COLO829 (cell line): Measurements from ENCODE around the gene CBFA2T2.
"Not testable (repeated sequence)": the region's sequence is repeated elsewhere in the genome, so short reads cannot be mapped to it uniquely, and the experiment has no call there.

Experiments
- DNase-seq: peaks from one replicate; pipeline ENCODE4 v3.0.0; 2012; ENCODE audit warnings: low spot score

The CBFA2T2 gene

DNA sequence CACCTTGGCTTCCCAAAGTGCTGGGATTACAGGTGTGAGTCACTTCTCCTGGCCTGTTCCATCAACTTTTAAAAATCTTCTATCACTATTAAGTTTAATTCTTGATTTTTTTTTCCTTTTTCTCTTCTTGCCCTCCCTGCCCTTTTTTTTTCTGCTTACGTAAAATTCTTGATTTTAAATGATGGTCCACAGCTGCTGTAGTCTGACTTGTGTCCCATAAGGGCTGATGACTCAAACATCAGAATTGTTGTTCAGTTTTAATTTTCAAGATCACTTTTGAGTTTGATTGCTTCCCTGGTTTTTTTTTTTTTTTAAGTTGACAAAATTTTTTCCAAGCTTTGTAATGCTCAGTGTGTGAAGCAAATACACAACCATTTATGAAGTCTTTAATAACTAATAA, 61.9 kb downstream of the CBFA2T2 start:
- no peak for DNase-seq

- DNase-seq: no peak
These were observed 62.6 kb downstream of the CBFA2T2 start for GRCh38 chr20:33552519-33552918.

DNA sequence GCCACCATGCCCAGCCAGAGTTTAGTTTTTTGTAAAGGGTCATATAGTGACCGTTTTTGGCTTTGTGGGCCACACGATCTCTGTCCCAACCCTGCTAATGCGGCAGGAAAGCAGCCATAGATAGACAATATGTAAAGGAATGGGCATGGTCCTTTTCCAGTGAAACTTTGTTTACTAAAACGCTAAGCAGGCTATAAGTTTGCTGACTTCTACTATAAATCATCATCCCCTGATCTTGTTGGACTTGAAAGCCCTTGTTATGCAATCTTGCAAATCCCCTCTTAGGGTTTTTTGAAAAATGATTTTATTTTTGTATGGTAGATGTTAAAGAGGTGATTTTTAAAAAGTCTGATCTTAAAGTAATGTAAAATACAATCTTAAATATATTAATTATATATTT, 63.6 kb downstream of the CBFA2T2 start:
- no peak for DNase-seq

DNA sequence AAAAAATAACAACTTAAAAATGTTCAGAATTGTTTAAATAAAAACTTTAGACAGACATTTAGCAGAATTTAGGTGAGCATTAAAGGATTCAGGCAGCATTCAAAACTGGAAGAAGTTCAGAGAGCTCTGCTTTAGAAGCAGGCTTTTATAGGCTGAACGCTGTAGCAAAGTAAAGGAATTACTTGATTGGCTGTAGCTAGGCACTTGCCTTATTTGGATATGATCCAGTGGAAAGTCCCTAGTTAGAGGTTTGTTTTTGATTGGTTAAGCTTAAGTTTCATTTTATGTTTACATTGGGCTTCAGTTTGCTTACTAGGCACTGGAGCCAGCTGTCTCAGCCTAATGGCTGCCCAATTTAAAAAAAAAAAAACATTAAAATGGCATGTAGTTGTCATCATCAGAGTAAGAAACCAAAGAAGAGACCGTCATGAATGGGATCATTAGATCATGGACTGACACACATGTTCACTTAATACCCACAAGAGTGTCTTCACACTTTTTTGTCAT, 65.1 kb downstream of the CBFA2T2 start:
- peak; percentile 90 for DNase-seq

- no peak for DNase-seq
These were observed 65.9 kb downstream of the CBFA2T2 start for GRCh38 chr20:33555755-33556154.

DNA sequence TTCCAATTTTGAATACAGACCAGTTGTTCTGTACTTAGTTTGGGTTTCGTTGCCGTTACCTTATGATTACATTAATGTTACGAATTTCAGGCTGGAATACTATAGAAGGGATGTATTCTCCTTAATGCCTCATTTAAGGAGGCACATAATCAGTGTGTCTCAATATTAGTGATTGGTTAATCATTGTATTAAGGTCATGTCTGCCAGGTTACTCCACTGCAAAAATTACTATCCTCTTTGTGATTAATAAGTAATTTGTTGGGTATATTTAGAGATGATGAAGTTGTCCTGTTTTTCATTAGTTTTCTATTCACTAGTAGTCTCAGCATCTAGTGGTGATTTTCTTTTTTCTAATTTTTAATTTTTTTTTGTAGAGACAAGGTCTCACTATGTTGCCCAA, 66.3 kb downstream of the CBFA2T2 start:
- no peak for DNase-seq

- DNase-seq: no peak
These were observed 68.7 kb downstream of the CBFA2T2 start for GRCh38 chr20:33558348-33559144.

GRCh38 chr20:33559212-33559611, 69.3 kb downstream of the CBFA2T2 start:
- DNase-seq: no peak

DNA sequence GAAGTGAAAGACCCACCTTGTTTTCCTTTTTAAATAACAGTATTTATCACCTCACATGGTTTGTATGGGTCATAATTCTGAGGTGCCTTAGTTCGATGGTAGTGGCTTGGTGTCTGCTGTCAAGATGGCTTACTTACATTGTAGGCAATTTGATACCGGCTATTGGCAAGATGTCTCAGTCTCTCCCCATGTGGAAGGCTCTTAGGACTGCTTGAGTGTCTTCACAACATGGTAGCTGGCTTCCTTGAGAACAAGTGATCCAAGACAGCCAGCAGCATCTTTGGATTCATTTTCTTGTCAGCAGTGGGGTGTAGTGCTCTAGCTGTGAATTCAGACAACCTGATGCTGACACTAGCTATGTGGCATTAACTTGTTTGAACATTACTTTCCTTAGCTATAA, 70.1 kb downstream of the CBFA2T2 start:
- DNase-seq: no peak

GRCh38 chr20:33561053-33561452, 71.2 kb downstream of the CBFA2T2 start:
- DNase-seq: not testable (repeated sequence)

DNA sequence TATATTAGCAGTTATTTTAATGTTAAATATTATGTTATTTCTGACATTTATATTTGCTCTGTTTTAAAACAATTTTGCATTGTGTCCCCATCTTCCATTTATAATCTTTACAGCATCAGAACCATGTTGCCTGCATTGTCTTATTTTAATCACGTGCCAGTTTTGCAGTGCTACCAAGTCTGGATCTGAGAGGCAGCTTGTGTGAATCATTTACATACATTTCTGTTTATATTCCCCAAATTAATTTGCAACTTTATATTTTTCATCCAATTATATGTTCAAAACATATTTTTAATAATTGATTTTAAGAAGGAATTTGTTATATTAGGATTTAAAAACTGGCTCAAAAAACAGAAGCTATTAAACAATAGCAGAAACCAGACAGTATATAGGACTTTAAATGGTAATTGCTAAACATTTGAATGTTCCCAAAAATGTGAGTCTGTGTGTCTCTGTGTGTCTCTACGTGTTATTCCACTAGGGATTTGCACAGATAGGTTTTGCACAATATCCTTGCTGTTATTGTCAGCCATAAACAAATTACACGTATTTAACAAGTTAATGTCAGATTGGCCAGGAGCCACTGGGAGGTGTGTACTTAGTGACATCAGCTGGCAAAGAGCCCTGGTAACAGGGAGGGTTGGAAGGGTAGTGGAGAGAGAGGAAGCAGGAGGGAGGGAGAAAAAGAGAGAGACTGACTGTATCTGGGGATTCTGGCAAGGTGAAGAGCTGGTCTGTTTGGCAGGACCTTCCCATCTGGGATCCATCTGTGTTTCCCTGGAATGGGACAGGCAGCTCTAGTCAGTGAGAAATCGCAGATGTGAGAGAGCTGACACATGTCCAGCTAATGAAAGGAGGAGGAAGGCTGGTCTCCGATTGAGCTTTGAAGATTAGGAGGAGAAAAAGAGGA, 72.1 kb downstream of the CBFA2T2 start:
- DNase-seq: peak; percentile 21

DNA sequence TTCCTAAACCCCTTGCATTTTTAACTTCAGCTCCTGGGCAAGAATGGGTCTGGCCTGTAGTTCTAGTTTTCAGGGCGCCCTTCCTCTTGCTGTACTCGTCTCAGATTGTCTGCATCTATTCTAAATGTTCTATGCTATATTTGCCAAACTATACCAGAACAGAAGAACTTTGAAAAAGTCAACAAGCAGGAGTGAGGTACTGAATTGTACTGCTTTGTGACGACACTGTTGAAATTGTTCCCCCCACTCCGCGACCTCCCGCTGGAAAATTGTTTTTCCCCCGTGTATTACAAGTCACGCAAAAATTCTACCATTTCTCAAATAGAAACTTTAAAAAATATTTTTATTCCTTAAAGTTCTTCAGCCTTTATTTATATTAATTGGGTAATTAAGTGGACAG, 73.9 kb downstream of the CBFA2T2 start:
- DNase-seq: no peak

DNA sequence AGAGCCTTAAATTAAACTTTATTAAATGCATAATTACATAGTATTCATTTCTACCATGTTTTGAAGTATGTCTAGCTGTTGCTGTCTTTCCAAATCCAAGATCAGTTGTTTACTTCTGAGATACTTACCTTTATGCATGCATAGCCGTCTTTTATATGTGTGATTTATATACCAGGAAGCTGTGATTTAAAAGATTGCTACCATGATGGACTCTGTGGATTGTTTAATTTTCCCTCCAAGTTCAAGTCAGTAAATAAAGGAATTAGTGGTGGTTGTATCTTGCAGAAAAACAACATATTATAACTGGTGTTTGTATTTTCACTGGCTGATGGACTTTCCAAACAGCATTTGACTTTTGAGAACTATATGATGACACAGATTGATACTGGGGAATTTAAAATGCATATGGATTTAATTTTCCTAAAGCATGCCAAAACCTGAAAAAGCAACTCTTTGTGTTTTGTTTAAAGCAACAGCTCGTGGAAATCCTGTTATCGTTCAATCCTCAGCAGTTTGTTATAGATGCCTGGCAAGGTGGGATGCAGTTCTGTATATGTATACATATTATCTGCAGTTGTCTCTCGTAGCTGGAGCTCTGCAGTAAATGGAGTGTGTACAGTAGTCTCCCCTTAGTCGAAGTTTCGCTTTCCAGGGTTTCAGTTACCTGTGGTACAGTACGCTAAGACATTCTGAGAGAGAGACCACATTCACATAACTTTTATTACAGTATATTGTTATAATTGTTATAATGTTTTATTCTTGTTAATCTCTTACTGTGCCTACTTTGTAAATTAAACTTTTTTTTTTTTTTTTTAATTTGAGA, 77.1 kb downstream of the CBFA2T2 start:
- DNase-seq: no peak

DNA sequence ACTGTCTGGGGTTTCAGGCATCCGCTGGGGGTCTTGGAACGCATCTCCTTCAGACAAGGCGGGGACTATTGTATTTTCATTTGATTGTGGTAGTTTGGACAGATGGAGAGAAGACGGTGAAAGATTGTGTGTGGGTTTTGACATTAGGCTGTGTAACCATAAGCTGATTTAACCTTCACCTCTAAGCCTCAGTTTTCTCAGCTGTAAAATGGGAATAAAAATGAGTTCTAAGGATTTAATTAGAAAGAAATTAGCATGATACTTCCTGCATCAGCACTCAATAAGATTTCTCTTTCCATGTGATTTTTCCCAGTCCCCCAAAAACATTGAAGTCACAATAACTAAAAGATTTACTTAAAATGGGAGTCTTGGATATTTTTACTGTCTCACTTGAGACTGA, 78.1 kb downstream of the CBFA2T2 start:
- DNase-seq: no peak

DNA sequence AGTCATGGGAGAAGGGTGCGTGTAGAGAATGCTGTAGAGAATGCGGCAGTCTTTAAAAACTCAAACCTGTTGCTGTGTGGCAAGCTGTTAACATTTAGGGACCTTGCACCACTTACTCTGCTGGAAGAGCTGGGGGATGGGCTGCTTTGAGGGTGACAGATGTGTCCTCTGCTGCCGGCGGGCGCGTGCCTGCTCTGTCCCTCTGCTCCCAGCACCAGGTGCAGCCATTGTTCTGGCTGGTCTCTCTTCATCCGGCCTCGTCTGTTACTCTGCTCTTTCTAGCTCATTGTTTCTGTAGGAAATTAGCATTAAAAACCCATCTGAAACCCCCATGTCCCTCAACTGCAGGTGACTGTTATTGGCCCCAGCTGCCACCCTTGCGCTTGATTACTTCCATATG, 78.5 kb downstream of the CBFA2T2 start:
- DNase-seq: no peak

- DNase-seq: no peak
These were observed 79.2 kb downstream of the CBFA2T2 start for GRCh38 chr20:33568868-33569801.

GRCh38 chr20:33569802-33570391, 80.0 kb downstream of the CBFA2T2 start:
- DNase-seq: no peak

DNA sequence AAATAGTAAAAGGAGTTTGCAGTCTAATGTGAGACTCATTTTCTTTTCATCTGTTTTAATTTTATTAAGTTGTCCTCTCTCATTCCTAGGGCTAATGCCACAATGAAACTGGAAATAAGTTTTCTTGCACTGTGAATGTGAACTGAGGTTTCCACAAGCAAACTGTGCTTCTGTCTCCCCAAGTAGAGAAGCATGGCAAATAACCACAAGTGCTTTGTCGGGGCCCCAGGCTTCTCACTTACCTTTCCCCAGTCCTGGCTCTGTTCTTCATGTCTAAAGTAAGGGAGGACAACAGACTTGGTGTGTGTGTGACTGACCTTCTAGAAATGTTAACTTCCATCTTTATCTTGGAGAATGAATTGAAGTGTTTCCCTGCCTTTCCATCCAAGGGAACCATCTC, 80.8 kb downstream of the CBFA2T2 start:
- DNase-seq: no peak

DNA sequence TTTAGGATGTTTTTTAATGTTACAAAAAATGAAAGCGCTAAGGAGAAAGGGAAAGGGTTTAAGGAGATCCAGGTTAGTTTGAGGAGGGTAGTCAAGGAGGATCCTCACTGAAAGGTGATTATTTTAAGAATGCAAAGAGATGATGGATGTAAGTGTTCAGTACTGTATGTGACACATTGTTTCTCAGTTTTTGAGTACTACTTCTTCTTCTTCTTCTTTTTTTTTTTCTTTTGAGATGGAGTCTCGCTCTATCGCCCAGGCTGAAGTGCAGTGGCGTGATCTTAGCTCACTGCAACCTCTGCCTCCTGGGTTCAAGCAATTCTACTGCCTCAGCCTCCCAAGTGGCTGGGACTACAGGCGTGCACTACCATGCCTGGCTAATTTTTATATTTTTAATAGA, 83.4 kb downstream of the CBFA2T2 start:
- DNase-seq: not testable (repeated sequence)

- no peak for DNase-seq
These were observed 85.4 kb downstream of the CBFA2T2 start for GRCh38 chr20:33575282-33575681.
